Activated T-cell treated with anti-CD3 and anti-CD28 coated beads for 48 hours (primary cell): ENCODE data around the gene PARP8.
"Not testable (repeated sequence)": the region's sequence is repeated elsewhere in the genome, so short reads cannot be mapped to it uniquely, and the experiment has no call there.

ENCODE experiments used
- DNase-seq: peaks from one replicate; pipeline ENCODE4 v3.0.0-alpha.2; 2020; ENCODE audit warnings: low read depth

Gene PARP8

GRCh38 chr5:50786073-50786472, 119.6 kb downstream of the PARP8 start:
- no peak for DNase-seq

GRCh38 chr5:50791813-50792212, 125.4 kb downstream of the PARP8 start:
- DNase-seq: no peak

GRCh38 chr5:50792843-50793242, 126.4 kb downstream of the PARP8 start:
- DNase-seq: no peak

- DNase-seq: no peak
Measured at GRCh38 chr5:50794812-50795211, 128.4 kb downstream of the PARP8 start.

- DNase-seq: no peak
Measured at GRCh38 chr5:50798002-50798401, 131.6 kb downstream of the PARP8 start.

- no peak for DNase-seq
Measured at GRCh38 chr5:50799596-50799995, 133.2 kb downstream of the PARP8 start.

- no peak for DNase-seq
Measured at GRCh38 chr5:50800410-50800809, 134.0 kb downstream of the PARP8 start.

GRCh38 chr5:50807661-50808060, 141.2 kb downstream of the PARP8 start:
- no peak for DNase-seq

GRCh38 chr5:50808406-50808805, 142.0 kb downstream of the PARP8 start:
- no peak for DNase-seq

- not testable (repeated sequence) for DNase-seq
Measured at GRCh38 chr5:50811746-50812145, 145.3 kb downstream of the PARP8 start.

- DNase-seq: no peak
Measured at GRCh38 chr5:50813691-50814090, 147.3 kb downstream of the PARP8 start.

GRCh38 chr5:50814556-50814955, 148.1 kb downstream of the PARP8 start:
- DNase-seq: no peak

- no peak for DNase-seq
Measured at GRCh38 chr5:50822046-50822445, 155.6 kb downstream of the PARP8 start.

- no peak for DNase-seq
Measured at GRCh38 chr5:50822761-50823160, 156.3 kb downstream of the PARP8 start.

GRCh38 chr5:50823568-50823967, 157.1 kb downstream of the PARP8 start:
- no peak for DNase-seq

GRCh38 chr5:50824109-50824508, 157.7 kb downstream of the PARP8 start:
- DNase-seq: no peak

- DNase-seq: no peak
Measured at GRCh38 chr5:50827516-50828247, 161.2 kb downstream of the PARP8 start.

GRCh38 chr5:50829023-50829422, 162.6 kb downstream of the PARP8 start:
- DNase-seq: no peak

GRCh38 chr5:50832657-50833284, 166.3 kb downstream of the PARP8 start:
- DNase-seq: no peak

GRCh38 chr5:50836356-50836755, 169.9 kb downstream of the PARP8 start:
- no peak for DNase-seq

- no peak for DNase-seq
Measured at GRCh38 chr5:50839472-50839871, 173.0 kb downstream of the PARP8 start.

- no peak for DNase-seq
Measured at GRCh38 chr5:50843091-50843490, 176.7 kb downstream of the PARP8 start.

GRCh38 chr5:50846261-50846660, 179.8 kb downstream of the PARP8 start:
- no peak for DNase-seq

GRCh38 chr5:50849554-50849953, 183.1 kb downstream of the PARP8 start:
- no peak for DNase-seq
